ENCODE results near the gene RUNX1. TPM values are rescaled to one million over a fixed set of nuclear protein-coding genes. Genes with fewer than 3 reads are reported as not detected.
A peak's percentile ranks its signal among the peaks of the same experiment; 100 is the strongest.

RUNX1 gene
- total and polyA plus RNA-seq, 7 experiments from 2014 or later = 27.9 to 154 (median 85.1) TPM

GRCh38 chr21:34911360-34911759 lies 137.7 kb downstream of the RUNX1 start:
- ATAC-seq = peak; percentile 58
- peak overlapping the region in 1 of 10 donors; percentile 48 for H3K4me3 Mint-ChIP-seq
- peaks cover 0 to 2% (median 0%) of the 10 kb centered on the region in 5 donors for H3K27me3 Mint-ChIP-seq
- peaks cover 33 to 100% (median 99%) of the 10 kb centered on the region in 7 donors for H3K4me1 Mint-ChIP-seq
- intact Hi-C loops (cut with micrococcal nuclease) = no loop called here
- POLR2A ChIA-PET = no interaction called here
- H3K36me3 ChIP-seq (ENCODE audit: control insufficient read depth in 2 of 3, insufficient read depth in 3 of 3, low read length in 3 of 3) = peaks cover 0 to 6% (median 0%) of the 10 kb centered on the region in 3 experiments
- H3K27ac Mint-ChIP-seq = peak overlapping the region in 7 of 9 donors; percentile 23 to 84 (median 55)
- CTCF ChIA-PET = no interaction called here
- no peaks in the 10 kb centered on the region for H3K9me3 ChIP-seq (ENCODE audit: control insufficient read depth in 2 of 3, low read length in 3 of 3)
- no peaks in the 10 kb centered on the region for H3K9me3 Mint-ChIP-seq
- no peak overlapping the region for H3K27ac ChIP-seq (ENCODE audit: low read depth, low read length)
- H3K4me1 ChIP-seq (ENCODE audit: control insufficient read depth in 2 of 2, insufficient read depth in 2 of 2, low read length in 2 of 2) = peaks cover 9 to 32% of the 10 kb centered on the region in 2 donors
- peaks cover 10 to 27% (median 12%) of the 10 kb centered on the region in 5 donors for H3K36me3 Mint-ChIP-seq
- DNase-seq = no peak
- no peak overlapping the region for H3K4me3 ChIP-seq (ENCODE audit: low read length)
- no peaks in the 10 kb centered on the region for H3K27me3 ChIP-seq (ENCODE audit: control insufficient read depth in 2 of 2, insufficient read depth in 2 of 2, low read length in 2 of 2)

- no peak for ATAC-seq
- peaks cover 32 to 100% (median 100%) of the 10 kb centered on the region in 7 donors for H3K4me1 Mint-ChIP-seq
- H3K27me3 Mint-ChIP-seq = peaks cover 0 to 2% (median 0%) of the 10 kb centered on the region in 5 donors
- Histone ChIP-seq H3K9me3 (ENCODE audit: control insufficient read depth in 2 of 3, low read length in 3 of 3) (no peaks in the 10 kb centered on the region), H3K4me3 (ENCODE audit: low read length) (no peak overlapping the region), H3K27ac (ENCODE audit: low read depth, low read length) (no peak overlapping the region), H3K4me1 (ENCODE audit: control insufficient read depth in 2 of 2, insufficient read depth in 2 of 2, low read length in 2 of 2) (peaks cover 9 to 33% of the 10 kb centered on the region in 2 donors), H3K27me3 (ENCODE audit: control insufficient read depth in 2 of 2, insufficient read depth in 2 of 2, low read length in 2 of 2) (no peaks in the 10 kb centered on the region), H3K36me3 (ENCODE audit: control insufficient read depth in 2 of 3, insufficient read depth in 3 of 3, low read length in 3 of 3) (peaks cover 0 to 6% (median 0%) of the 10 kb centered on the region in 3 experiments)
- no peak for DNase-seq
- peak overlapping the region in 2 of 10 donors; percentile 14 to 48 for H3K4me3 Mint-ChIP-seq
- intact Hi-C loops (cut with micrococcal nuclease) = no loop called here
- H3K9me3 Mint-ChIP-seq = no peaks in the 10 kb centered on the region
- H3K27ac Mint-ChIP-seq = peak overlapping the region in 8 of 9 donors; percentile 19 to 89 (median 63)
- POLR2A ChIA-PET = interaction anchor here (0.6 to 0.7 kb wide), 2 partner anchors 688 to 990 kb away, joined by 3 read pairs; no protein-coding TSS in a partner anchor
- CTCF ChIA-PET = interaction anchor here (0.6 kb wide), 1 partner anchor 261 kb away, joined by 3 read pairs; no protein-coding TSS in a partner anchor
- H3K36me3 Mint-ChIP-seq = peaks cover 2 to 24% (median 10%) of the 10 kb centered on the region in 5 donors
Measured at GRCh38 chr21:34910396-34910795, 138.7 kb downstream of the RUNX1 start.

- Mint-ChIP-seq H3K36me3 (peaks cover 0 to 17% (median 7%) of the 10 kb centered on the region in 5 donors), H3K27ac (peak overlapping the region; percentile 2 to 84 (median 58)), H3K4me1 (peaks cover 35 to 100% (median 100%) of the 10 kb centered on the region in 7 donors), H3K4me3 (peak overlapping the region in 4 of 10 donors; percentile 0 to 51 (median 28)), H3K27me3 (peaks cover 0 to 8% (median 0%) of the 10 kb centered on the region in 5 donors), H3K9me3 (no peaks in the 10 kb centered on the region)
- ATAC-seq = no peak
- H3K9me3 ChIP-seq (ENCODE audit: control insufficient read depth in 2 of 3, low read length in 3 of 3) = no peaks in the 10 kb centered on the region
- H3K36me3 ChIP-seq (ENCODE audit: control insufficient read depth in 2 of 3, insufficient read depth in 3 of 3, low read length in 3 of 3) = peaks cover 0 to 4% (median 0%) of the 10 kb centered on the region in 3 experiments
- intact Hi-C loops (cut with micrococcal nuclease) = no loop called here
- H3K27ac ChIP-seq (ENCODE audit: low read depth, low read length) = peak overlapping the region; percentile 1
- ChIA-PET POLR2A (no interaction called here), CTCF (no interaction called here)
- no peak overlapping the region for H3K4me3 ChIP-seq (ENCODE audit: low read length)
- DNase-seq = no peak
- H3K27me3 ChIP-seq (ENCODE audit: control insufficient read depth in 2 of 2, insufficient read depth in 2 of 2, low read length in 2 of 2) = no peaks in the 10 kb centered on the region
- peaks cover 9 to 38% of the 10 kb centered on the region in 2 donors for H3K4me1 ChIP-seq (ENCODE audit: control insufficient read depth in 2 of 2, insufficient read depth in 2 of 2, low read length in 2 of 2)
Measured at GRCh38 chr21:34909492-34910292, 139.4 kb downstream of the RUNX1 start.

DNA sequence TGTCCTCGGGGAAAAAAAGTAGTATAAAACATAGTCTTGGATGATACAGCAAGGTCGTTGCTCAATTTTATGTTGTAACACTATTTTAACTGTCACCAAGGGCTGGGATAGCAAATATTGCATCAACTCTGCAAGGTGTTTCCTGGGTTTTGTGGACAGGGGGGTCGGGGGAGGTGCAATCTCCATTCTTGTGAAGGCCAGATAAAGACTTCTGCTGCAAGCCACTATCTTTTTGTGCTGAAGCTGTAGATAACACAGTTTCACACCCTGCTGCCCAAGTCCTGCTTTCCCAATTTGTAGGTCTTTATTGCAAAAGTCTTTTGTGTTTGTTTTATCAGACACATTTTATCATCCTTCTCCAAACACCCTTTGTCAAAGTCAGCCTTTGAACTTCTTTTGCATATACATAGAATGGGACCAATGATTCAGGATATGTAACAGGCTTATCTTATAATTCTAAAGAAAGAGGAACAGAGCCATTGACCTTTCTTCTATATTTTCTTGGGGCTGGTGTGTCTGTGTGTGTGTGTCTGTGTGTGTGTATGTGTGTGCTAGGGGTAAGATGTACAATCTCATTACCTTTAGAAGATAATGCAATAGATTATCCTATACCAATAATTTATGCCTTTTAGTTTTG lies 140.6 kb downstream of the RUNX1 start:
- Histone ChIP-seq H3K9me3 (ENCODE audit: control insufficient read depth in 2 of 3, low read length in 3 of 3) (no peaks in the 10 kb centered on the region), H3K27ac (ENCODE audit: low read depth, low read length) (no peak overlapping the region), H3K27me3 (ENCODE audit: control insufficient read depth in 2 of 2, insufficient read depth in 2 of 2, low read length in 2 of 2) (no peaks in the 10 kb centered on the region), H3K36me3 (ENCODE audit: control insufficient read depth in 2 of 3, insufficient read depth in 3 of 3, low read length in 3 of 3) (no peaks in the 10 kb centered on the region), H3K4me3 (ENCODE audit: low read length) (no peak overlapping the region), H3K4me1 (ENCODE audit: control insufficient read depth in 2 of 2, insufficient read depth in 2 of 2, low read length in 2 of 2) (peaks cover 9 to 38% of the 10 kb centered on the region in 2 donors)
- intact Hi-C loops (cut with micrococcal nuclease) = no loop called here
- POLR2A ChIA-PET = interaction anchor here (0.8 kb wide), 1 partner anchor 117 kb away, joined by 3 read pairs; no protein-coding TSS in a partner anchor
- peaks cover 0 to 8% (median 0%) of the 10 kb centered on the region in 5 donors for H3K27me3 Mint-ChIP-seq
- H3K27ac Mint-ChIP-seq = peak overlapping the region in 7 of 9 donors; percentile 2 to 84 (median 63)
- ATAC-seq (peak; percentile 71), DNase-seq (no peak)
- H3K4me3 Mint-ChIP-seq = peak overlapping the region in 5 of 10 donors; percentile 17 to 48 (median 26)
- peaks cover 0 to 10% (median 7%) of the 10 kb centered on the region in 5 donors for H3K36me3 Mint-ChIP-seq
- CTCF ChIA-PET = no interaction called here
- peaks cover 35 to 97% (median 88%) of the 10 kb centered on the region in 7 donors for H3K4me1 Mint-ChIP-seq
- H3K9me3 Mint-ChIP-seq = no peaks in the 10 kb centered on the region

- Mint-ChIP-seq H3K36me3 (peaks cover 0 to 8% (median 7%) of the 10 kb centered on the region in 5 donors), H3K4me3 (peak overlapping the region in 5 of 10 donors; percentile 17 to 48 (median 26)), H3K27ac (peak overlapping the region in 8 of 9 donors; percentile 24 to 89 (median 62)), H3K27me3 (peaks cover 0 to 8% (median 0%) of the 10 kb centered on the region in 5 donors), H3K4me1 (peaks cover 35 to 89% (median 80%) of the 10 kb centered on the region in 7 donors), H3K9me3 (no peaks in the 10 kb centered on the region)
- intact Hi-C loops (cut with micrococcal nuclease) = loop anchor here in 1 of 2 donors (2.0 kb wide), 1 partner anchor 15 kb away; no protein-coding TSS in a partner anchor
- H3K4me1 ChIP-seq (ENCODE audit: control insufficient read depth in 2 of 2, insufficient read depth in 2 of 2, low read length in 2 of 2) = peaks cover 9 to 38% of the 10 kb centered on the region in 2 donors
- no peaks in the 10 kb centered on the region for H3K9me3 ChIP-seq (ENCODE audit: control insufficient read depth in 2 of 3, low read length in 3 of 3)
- ATAC-seq = no peak
- POLR2A ChIA-PET = interaction anchor here (0.7 to 1.5 kb wide), 3 partner anchors 18 to 140 kb away, joined by 3 read pairs; no protein-coding TSS in a partner anchor
- DNase-seq = no peak
- no peaks in the 10 kb centered on the region for H3K27me3 ChIP-seq (ENCODE audit: control insufficient read depth in 2 of 2, insufficient read depth in 2 of 2, low read length in 2 of 2)
- no peak overlapping the region for H3K4me3 ChIP-seq (ENCODE audit: low read length)
- H3K27ac ChIP-seq (ENCODE audit: low read depth, low read length) = no peak overlapping the region
- CTCF ChIA-PET = no interaction called here
- no peaks in the 10 kb centered on the region for H3K36me3 ChIP-seq (ENCODE audit: control insufficient read depth in 2 of 3, insufficient read depth in 3 of 3, low read length in 3 of 3)
Measured at GRCh38 chr21:34907461-34908418, 141.4 kb downstream of the RUNX1 start.

Data from naive thymus-derived CD4-positive, alpha-beta T cell (primary cell).